Measurements from ENCODE around the gene COL4A4.

The COL4A4 gene

GRCh38 chr2:227161947-227162346, 2.1 kb downstream of the COL4A4 start:
- no peak for DNase-seq (ENCODE audit: low read depth in 2 of 2)

- no peak for DNase-seq (ENCODE audit: low read depth in 2 of 2)
These were observed 3.8 kb downstream of the COL4A4 start for GRCh38 chr2:227160164-227160563.

GRCh38 chr2:227154986-227155774, 8.8 kb downstream of the COL4A4 start:
- no peak for DNase-seq (ENCODE audit: low read depth in 2 of 2)

- DNase-seq (ENCODE audit: low read depth in 2 of 2), result no peak
These were observed 10.1 kb downstream of the COL4A4 start for GRCh38 chr2:227153758-227154486.

GRCh38 chr2:227153307-227153706, 10.7 kb downstream of the COL4A4 start:
- DNase-seq (ENCODE audit: low read depth in 2 of 2), result no peak

GRCh38 chr2:227152093-227152766, 11.8 kb downstream of the COL4A4 start:
- no peak for DNase-seq (ENCODE audit: low read depth in 2 of 2)

GRCh38 chr2:227150222-227150936, 13.6 kb downstream of the COL4A4 start:
- no peak for DNase-seq (ENCODE audit: low read depth in 2 of 2)

GRCh38 chr2:227148106-227148505, 15.9 kb downstream of the COL4A4 start:
- no peak for DNase-seq (ENCODE audit: low read depth in 2 of 2)

- no peak for DNase-seq (ENCODE audit: low read depth in 2 of 2)
These were observed 17.0 kb downstream of the COL4A4 start for GRCh38 chr2:227147023-227147422.

GRCh38 chr2:227146456-227146855, 17.5 kb downstream of the COL4A4 start:
- no peak for DNase-seq (ENCODE audit: low read depth in 2 of 2)

GRCh38 chr2:227143895-227144294, 20.1 kb downstream of the COL4A4 start:
- no peak for DNase-seq (ENCODE audit: low read depth in 2 of 2)

- no peak for DNase-seq (ENCODE audit: low read depth in 2 of 2)
These were observed 22.7 kb downstream of the COL4A4 start for GRCh38 chr2:227141301-227141700.

- DNase-seq (ENCODE audit: low read depth in 2 of 2), result no peak
These were observed 29.4 kb downstream of the COL4A4 start for GRCh38 chr2:227134591-227134990.

GRCh38 chr2:227132986-227133385, 31.0 kb downstream of the COL4A4 start:
- DNase-seq (ENCODE audit: low read depth in 2 of 2), result no peak

- no peak for DNase-seq (ENCODE audit: low read depth in 2 of 2)
These were observed 33.4 kb downstream of the COL4A4 start for GRCh38 chr2:227130636-227131035.

GRCh38 chr2:227127201-227127600, 36.8 kb downstream of the COL4A4 start:
- DNase-seq (ENCODE audit: low read depth in 2 of 2), result no peak

- DNase-seq (ENCODE audit: low read depth in 2 of 2), result no peak
These were observed 38.5 kb downstream of the COL4A4 start for GRCh38 chr2:227125506-227125905.

- no peak for DNase-seq (ENCODE audit: low read depth in 2 of 2)
These were observed 39.2 kb downstream of the COL4A4 start for GRCh38 chr2:227124811-227125210.

- no peak for DNase-seq (ENCODE audit: low read depth in 2 of 2)
These were observed 40.3 kb downstream of the COL4A4 start for GRCh38 chr2:227123697-227124096.

GRCh38 chr2:227118353-227118752, 45.7 kb downstream of the COL4A4 start:
- DNase-seq (ENCODE audit: low read depth in 2 of 2), result no peak

- DNase-seq (ENCODE audit: low read depth in 2 of 2), result no peak
These were observed 46.2 kb downstream of the COL4A4 start for GRCh38 chr2:227117852-227118251.

GRCh38 chr2:227117027-227117426, 47.0 kb downstream of the COL4A4 start:
- DNase-seq (ENCODE audit: low read depth in 2 of 2), result no peak
